Stimulated activated CD8-positive, alpha-beta memory T cell treated with anti-CD3 and anti-CD28 coated beads, Interleukin-12 subunit alpha, Interleukin-12 subunit beta, amount 100 ng/mL, for 4 hours (primary cell): ENCODE data around the gene GAS6.

Source experiments
- DNase-seq: peaks from one replicate; pipeline ENCODE4 v3.0.0-alpha.2; 2020; ENCODE audit warnings: low read depth

The GAS6 gene

DNA sequence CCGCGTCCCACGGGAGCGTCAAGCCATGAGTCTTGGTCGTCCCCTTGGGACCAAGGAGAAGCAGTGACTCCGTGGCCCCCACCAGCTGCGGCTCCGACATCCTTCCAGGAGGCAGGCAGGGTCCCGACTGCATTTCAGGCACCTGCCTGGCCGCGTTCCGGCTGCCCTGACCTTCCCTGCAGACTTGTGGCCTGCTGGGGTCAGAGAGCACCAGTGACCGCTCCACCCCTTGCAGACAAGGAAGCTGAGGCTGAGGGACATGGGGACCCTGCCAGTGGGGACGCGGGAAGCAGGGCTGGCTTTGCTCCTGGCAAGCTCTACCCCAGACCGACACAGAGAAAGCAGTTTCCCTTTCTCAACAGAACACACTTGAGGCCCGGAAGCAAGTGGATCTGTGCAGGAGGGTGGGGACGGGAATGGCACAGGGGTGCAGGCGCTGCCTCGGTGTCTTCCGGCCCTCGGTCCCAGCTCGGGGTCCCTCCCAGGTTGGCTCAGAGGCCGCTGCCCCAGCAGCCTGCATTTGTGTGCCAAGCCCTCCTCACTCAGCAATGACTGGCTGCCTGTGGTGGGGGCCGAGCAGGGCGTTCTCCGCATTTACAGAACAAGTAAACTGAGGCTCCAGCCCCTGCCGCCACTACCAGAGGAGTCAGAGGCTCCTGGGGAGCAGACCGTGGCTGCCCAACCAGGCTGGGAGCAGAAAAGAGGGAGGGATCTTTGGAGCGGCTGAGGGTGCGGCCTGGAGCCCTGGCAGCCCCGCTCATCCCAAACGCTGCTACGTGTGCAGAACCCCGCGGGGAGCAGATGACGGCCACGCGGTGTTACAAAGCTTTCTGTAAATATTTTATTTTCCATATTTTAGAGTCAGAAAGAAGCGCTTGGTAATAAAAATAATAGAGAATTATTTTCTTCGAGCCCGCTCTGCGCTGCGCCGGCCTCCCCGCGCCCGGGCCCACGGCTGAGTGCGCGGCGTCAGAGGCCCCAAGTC lies 43.9 kb downstream of the GAS6 start:
- DNase-seq: no peak

DNA sequence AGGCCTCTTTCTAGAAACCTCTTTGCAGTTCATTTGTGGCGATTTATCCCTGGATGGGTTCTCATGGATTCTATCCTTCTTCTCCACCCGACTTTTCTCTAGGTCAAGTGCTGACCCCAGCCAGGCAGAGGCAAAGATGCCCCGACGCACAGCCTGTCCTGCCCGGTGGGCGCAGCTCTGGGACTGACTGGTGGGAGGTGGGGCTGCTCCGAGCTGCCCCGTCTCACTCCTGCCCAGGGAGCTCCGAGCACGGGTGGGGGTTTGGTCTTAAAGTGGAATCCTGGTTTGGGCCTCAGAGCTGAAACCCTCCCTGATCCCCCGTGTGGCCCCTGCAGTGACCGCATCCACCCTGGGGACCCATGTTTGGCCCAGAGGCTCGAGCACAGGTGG lies 44.5 kb downstream of the GAS6 start:
- DNase-seq: no peak

DNA sequence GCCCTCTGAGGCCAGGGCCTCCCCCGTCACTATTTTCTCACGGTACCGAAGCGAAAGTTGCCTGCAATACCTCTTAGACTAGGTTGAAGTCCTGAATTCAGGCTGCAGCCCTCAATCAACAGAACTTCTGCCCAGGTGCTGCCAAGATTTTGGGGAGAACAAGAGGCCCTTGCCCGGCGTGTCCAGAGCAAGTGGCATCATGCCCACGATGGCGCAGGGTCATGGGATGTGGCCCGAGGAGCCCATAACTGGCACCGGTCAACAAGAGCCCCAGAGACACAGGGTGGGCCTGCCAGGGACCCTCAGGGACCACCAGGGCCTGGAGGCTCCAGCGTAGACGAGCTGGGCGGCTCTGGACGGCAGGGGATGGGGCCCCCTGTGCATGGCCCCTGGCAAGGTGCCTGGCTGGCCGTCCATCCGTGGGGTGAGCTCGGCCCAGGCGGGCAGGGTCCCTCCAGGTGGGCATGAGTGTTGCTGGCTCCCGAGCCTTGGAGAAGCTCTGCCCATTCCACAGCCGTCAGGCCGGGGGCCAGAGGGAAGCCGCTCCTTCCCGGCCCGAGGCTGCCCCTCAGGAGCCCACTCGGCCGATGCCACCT lies 45.1 kb downstream of the GAS6 start:
- no peak for DNase-seq

DNA sequence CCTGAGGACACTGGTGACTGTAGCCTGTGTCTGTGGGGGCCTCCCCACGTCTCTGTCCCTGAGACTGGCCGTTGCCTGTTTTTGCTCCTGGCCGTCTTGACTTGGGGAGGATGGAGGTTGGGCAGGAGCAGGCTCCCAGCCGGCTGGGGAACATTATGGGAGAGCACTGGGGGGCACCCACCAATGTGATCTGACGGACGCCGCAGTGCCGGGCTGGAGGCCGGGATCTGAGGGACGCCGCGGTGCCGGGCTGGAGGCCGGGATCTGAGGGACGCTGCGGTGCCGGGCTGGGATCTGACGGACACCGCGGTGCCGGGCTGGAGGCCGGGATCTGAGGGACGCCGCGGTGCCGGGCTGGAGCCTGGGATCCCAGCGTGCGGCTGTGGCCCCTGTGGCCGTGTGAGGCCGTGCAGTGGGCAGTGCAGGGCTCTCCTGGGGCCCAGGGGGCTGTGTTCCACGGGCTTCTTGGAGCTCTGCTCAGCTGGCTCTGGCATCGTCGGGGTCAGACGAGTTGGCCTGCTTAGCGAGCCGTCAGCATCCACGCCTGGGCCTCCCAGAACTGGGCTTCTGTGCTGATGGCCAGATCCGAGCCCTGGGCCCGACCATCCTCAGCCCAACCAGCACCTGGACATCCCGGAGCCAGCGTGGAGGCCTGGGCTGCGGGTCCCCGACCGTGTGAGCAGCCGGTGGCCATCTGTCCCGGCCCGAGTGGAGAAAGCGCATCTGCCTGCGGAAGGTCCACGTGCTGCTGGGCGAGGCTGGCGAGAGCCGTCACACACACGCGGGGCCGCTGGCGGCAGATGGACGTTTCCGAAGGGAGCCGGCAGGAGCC lies 45.8 kb downstream of the GAS6 start:
- no peak for DNase-seq

DNA sequence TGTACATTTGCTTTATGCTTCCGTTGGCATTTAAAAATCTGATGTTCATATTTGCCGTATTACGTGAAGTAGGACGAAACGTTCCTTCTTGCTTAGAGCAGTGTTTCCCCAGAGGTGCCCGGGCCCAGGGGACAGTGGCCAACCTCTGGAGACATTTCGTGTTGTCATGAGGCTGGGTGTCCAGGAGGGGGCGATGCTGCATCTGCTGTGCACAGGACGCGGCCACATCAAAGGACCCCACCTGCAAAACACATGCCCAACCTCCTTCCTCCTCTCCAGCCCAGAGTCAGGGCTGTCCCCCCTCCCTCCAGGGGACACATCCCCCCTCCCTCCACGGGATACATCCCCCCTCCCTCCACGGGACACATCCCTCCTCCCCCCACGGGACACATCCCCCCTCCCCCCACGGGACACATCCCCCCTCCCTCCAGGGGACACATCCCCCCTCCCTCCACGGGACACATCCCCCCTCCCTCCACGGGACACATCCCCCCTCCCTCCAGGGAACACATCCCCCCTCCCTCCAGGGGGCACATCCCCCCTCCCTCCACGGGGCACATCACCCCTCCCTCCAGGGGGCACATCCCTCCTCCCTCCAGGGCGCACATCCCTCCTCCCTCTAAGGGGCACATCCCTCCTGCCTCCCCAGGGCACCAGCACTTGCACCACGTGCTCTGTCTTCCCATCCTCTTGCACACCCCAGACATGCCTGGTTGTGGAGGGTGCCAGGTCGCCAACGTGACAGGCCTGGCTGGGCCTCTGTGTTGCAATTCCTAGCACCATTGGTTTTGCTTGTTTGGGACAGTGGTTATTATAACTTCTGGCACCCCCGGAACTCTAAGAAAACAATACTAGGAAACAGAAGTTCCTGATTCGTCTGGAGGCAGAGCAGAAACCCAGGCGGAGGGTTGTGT lies 46.7 kb downstream of the GAS6 start:
- peak; percentile 54 for DNase-seq

DNA sequence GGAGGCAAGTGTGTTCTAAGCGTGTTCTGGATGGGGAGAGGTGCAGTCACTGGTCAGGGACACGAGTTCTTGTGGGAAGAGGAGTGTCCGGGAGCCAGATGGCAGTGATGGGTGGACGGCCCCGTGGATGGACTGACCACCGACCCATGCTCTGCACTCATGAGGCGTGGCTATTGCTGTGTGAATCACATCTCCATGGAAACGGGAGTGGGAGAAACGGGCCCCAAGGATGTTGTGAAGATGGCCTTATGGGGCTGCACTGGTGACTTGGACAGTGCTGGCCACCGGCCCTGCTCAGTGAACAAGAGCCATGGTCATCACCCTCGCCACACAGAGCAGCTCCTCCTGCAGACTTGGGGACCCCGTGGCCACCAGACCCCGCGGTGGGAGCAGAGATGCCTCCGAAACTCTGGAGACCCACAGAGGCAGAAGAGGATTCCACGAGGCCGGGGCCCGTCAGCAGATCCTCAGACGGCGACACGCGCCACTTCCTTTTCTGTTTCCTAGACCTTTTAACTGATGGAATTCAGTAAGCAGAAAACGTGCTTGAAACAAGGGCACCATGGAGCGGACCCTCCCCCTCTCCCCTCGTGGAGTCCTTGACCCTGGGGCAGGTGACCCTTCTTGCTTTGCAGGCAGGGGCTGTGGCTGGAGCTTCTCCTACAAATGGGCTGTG lies 47.5 kb downstream of the GAS6 start:
- no peak for DNase-seq

DNA sequence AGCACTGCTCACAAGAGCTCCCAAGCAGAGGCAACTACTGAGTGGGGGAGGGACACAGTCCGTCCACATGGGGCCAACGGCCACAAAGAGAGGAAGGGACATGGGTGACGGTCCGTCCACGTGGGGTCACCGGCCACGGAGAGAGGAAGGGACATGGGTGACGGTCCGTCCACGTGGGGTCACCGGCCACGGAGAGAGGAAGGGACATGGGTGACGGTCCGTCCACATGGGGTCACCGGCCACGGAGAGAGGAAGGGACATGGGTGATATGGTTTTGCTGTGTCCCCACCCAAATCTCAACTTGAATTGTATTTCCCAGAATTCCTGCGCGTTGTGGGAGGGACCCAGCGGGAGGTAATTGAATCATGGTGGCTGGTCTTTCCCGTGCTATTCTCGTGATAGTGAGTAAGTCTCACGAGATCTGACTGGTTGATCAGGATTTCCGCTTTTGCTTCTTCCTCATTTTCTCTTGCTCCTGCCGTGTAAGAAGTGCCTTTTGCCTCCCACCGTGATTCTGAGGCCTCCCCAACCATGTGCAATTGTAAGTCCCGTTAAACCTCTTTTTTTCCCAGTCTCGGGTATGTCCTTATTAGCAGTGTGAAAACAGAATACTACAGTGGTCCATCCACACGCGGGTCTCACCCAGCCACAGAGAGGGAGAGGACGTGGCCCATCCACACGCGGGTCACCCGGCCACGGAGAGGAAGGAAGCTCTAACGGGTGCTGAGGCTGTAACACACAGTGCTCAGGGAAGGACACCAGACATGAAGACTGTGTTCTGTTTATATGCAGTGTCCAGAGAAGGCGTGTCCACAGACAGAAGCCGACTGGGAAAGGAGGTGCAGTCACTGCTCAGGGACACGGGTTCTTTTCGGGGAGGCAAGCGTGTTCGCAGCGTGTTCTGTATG lies 48.5 kb downstream of the GAS6 start:
- DNase-seq: no peak

DNA sequence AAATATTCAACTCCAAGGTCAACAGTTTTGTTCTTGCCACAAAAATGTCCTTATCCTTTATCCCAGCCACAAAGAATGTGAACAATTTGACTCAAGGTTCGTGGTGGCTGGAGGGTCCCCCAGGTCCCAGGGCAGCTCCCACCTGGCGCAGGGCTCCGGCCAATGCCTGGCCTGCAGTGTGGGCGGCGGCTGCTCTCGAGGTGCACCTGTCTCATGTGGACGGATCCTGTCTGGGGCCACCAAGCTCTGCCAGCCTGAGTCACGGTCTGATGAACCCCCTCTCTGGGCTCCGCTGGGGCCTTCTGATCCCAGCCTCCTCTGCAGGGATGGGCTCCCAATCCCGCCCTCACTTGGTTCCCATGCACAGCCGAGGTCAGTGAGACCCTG lies 49.4 kb downstream of the GAS6 start:
- no peak for DNase-seq

DNA sequence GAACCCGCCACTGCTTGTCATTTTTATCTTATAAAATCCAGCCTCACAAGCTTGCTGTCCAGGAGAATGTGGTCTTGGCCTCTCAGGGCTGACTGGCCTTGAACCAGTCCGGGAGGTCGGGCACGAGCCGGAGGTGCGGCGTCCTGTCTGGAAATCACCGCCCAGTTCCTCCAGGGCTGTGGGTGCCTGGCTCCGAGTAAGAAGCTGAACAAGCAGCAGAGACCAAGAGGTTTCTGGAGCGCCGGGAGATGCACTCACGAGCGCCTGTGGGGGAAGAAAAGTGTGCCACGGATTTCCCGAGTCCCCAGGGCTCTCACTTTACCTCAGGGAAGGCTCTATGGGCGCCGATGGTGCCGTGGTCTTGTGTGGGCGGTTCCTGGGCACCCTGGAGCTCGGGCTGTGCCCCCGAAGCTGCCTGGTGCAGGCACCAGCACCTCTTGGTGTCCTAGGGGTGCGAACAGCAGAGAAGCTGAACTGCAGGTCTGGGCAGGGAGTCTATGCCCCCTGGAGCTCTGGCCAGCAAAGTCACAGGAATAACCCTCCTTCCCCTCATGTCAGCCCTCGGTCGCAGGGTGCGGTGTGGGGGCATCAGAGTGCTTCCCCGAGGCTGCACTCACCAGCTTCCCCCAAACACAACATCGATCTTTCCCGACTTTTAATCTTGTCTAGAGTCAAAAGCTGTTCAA lies 50.0 kb downstream of the GAS6 start:
- no peak for DNase-seq

DNA sequence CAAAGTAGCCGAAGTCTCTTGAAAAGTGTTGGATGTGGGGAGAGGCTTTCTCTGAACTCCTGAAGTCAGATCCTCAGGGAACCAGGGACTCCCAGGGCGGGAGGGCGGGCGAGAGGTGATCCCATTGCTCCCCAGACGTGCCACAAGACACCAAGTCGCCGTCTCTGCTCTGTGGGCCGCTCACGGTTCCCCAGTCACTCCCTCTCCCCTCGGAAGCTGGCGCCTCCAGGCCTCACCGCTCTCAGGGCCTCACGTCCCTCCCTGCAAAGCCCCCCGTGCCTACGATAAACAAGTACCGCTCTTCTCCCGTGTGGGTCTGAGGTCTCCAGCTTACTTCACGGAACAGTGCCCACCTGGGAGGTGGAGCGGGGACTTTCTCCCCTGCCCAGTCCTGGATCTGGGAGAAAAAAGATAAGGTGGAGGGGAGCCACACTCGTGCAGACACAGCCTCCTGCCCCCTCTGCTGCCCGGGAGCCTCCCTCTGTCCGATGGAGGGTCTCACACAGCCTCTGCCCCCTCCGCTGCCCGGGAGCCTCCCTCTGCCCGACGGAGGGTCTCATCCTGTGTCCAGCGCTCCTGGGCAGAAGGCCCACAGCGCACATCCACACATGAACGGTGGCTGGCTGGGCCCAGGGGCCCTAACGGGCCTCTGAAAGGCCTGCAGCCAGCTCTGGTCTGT lies 50.7 kb downstream of the GAS6 start:
- no peak for DNase-seq

DNA sequence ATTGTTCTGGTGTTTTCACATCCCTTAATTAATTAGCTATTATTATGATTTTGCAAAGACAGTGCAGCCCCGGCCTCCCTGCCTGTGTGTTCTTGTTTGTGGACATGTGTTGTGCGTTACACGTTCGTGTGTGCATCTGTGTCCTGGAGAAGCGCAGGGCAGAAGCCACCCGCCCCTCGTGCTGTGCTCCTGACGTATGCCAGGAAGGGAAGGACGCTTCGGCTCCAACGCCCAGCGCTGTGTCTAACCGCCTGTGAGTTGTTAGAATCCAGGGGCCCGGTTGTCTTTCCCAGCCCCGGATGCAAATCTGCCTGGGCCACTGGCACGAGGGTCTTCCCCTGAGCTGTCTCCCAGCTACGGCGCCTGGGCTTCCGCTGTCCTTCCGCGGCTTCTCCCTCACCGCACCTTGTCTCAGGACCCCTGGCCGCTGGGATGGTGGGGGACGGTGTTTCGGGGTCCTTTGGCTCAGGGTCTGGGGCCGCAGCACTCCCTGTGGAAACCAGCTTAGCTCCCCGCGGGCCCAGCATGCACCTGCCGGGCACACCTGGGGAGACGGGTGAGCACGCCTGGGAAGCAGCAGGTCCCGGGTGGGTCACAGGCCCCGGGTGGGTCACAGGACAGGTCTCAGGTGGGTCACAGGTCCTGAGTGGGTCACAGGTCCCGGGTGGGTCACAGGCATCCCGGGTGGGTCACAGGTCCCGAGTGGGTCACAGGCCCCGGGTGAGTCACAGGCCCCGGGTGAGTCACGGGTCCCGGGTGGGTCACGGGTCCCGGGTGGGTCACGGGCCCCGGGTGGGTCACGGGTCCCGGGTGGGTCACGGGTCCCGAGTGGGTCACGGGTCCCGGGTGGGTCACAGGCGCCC lies 51.5 kb downstream of the GAS6 start:
- DNase-seq: no peak

DNA sequence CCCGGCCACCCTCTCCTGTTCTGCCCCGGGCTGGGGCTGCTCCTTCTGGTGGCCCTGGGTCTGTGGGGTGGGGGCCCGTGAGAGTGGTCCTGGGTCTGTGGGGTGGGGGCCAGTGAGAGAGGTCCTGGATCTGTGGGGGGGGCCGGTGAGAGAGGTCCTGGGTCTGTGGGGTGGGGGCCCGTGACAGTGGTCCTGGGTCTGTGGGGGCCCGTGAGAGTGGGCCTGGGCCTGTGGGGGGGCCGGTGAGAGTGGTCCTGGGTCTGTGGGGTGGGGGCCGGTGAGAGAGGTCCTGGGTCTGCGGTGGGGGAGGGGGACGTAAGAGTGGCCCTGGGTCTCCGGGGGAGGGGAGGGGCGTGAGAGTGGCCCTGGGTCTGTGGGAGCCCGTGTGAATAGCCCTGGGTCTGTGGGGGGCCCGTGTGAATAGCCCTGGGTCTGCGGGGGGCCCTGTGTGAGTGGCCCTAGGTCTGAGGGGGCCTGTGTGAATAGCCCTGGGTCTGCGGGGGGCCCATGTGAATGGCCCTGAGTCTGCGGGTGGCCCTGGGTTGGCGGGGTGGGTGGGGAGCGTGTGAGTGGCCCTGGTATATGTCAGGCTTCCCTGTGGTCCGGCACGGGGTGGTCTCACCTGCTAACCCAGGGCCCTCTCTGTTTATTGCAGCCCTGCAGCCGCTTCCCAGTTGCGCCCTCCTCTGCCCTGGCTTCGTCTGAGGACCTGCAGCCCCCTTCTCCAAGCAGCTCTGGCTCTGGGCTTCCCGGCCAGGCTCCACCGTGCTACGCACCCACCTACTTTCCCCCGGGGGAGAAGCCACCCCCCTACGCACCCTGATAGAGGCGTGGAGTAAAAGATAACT lies 52.6 kb downstream of the GAS6 start:
- no peak for DNase-seq

DNA sequence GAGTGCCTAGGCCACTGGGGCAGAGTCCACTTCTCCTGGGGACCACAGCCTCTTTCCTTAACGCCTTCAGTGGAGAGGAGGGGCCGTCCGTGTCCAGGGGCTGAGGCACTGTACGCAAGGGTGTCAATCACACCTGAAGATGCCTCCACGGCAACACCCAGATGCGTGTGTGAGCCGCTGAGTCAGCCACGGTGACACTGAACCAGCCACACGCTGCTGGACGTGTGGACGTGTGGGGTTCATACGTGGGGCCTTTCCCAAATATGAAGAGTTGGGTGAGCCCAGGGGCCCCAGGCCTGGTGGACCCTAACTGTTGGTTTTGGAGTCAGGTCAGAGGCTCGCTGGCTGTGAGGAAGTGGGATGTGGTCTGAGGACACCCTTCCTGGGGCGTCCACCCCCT lies 53.2 kb downstream of the GAS6 start:
- no peak for DNase-seq

DNA sequence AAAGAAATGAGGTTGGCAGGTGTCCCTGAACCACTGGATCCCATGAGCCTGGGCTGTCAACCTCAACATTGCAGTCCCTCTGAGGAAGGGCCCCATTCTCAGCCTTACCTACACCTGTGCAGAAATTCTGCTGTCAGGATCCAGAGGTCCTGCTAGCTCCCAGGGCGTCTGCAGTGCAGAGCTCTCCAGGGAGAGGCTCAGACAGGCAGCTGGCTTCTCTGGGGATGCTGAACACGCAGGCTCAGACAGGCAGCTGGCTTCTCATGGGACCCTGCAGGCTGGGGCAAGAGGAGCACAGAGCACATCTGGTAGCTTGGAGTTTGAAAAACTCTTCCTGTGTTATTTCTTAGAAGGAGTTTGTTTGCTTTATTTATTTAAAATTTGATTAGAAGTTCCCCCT lies 53.9 kb downstream of the GAS6 start:
- DNase-seq: no peak

DNA sequence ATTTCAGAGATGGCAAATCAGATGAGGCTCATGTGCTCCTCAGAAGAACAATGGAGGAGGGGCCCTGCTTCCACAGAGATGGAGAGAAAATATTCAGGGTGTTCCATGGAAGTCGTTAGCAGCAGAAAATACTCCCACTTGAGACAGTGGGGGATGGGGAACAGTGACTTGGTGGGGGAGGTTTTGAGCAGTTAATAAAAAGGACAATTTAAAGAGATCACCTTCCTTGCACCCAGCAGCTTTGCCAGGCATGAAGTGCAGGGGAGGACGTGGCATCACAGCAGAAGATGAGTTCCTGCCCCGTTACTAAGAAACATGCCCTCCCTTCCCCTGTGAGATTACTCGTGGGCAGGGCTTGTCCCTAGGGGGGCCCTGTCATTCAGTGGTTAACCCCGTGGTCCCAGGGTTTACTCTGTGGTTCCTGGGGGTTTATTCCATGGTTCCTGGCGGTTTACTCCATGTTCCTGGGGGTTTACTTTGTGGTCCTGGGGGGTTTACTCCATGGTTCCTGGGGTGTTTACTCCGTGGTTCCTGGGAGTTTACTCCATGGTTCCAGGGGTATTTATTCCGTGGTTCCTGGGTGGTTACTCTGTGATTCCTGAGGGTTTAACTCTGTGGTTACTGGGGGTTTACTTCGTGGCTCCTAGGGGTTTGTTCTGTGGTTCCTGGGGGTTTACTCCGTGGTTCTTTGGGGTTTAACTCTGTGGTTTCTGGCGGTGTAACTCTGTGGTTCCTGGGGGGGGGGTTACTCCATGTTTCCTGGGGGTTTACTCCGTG lies 55.6 kb downstream of the GAS6 start:
- DNase-seq: no peak

DNA sequence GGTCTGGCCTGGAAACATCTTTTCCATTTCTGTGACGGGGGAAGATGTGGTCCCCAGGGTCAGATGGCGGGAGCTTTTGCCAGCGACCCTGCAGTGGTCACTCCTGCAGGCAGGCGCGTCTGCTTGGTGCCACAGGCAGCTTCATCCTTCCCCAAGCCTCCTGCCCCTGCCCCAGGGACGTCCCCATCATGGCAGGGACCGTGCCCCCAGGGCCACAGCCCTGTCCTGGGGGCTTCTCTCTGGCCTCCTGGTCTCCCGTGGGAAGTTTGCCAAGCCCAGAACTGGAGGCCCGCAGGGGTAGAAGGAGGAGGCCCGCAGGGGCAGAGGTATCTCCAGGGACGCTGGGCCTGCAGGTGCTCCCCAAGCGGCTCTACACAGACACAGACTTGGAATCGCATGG lies 57.4 kb downstream of the GAS6 start:
- no peak for DNase-seq
